Lung microvascular endothelial cell (primary cell): ENCODE data around the gene ACTR5. TPM values are rescaled to one million over a fixed set of nuclear protein-coding genes. Genes with fewer than 3 reads are reported as not detected.
"Not testable (repeated sequence)": the region's sequence is repeated elsewhere in the genome, so short reads cannot be mapped to it uniquely, and the experiment has no call there.

Experiments used
- DNase-seq, 2 donors: peaks; one replicate each; pipeline versions ENCODE4 v3.0.0 to v3.0.0-alpha.2; 2010; ENCODE audit warnings: low read depth in 2 of 2
- total RNA-seq: library from RNA; depleted of rRNA; stranded (reverse); fragments of >200 nt; gene quantifications from 2 replicates; pipeline ENCODE4 v1.2.1, GENCODE V29; 2014

Gene ACTR5
- total RNA-seq, 1 donor from 2014 or later: 4.8 TPM

DNA sequence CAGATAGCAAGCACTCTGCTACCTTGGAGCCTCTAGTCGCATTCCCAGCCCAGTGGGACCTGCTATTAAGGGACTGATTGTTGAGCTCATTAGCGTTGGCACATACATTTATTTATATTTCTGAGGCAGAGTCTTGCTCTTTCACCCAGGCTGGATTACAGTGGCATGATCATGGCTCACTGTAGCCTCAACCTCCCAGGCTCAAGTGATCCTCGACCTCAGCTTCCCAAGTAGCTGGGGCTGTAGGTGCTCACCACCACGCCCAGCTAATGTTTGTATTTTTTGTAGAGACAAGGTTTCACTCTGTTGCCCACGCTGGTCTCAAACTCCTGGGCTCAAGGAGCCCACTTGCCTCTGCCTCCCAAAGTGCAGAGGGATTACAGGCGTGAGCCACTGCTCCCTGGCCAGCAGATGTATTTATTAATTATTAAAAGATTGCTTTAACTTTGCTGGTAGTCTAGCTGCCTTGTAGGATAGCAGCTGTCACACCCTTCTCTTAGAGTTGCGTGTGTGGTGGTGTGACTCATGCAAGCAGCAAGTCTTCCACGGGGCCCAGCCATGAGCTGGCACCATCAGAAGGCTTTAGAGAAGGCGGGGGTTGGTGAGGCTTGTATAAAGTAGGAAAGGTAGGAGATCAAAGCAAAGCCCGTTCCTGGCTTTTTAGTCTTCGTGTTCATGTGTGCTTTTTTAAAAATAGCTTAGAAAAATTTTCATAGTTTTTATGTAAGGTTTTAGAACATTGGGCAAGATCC is 16.5 kb downstream of the ACTR5 start:
- peak; percentile 16 to 88 for DNase-seq

DNA sequence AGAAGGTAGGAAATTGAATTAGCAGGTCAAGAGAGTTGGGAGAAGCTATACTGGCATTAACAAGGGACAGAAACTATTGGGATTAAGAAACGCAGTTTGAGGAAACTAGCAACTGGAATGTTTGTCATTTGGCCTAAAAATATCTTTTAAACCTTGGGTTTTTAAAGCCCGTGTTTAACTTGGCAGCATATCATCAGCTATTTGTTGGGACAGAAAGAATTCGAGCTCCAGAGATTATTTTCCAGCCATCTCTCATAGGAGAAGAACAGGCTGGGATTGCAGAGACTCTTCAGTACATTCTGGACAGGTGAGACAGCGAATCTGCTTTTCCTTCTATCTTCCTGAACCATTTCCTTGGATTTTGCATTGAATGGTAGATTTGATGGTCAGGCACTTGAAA is 17.8 kb downstream of the ACTR5 start:
- DNase-seq: peak in 1 of 2 donors; percentile 34

DNA sequence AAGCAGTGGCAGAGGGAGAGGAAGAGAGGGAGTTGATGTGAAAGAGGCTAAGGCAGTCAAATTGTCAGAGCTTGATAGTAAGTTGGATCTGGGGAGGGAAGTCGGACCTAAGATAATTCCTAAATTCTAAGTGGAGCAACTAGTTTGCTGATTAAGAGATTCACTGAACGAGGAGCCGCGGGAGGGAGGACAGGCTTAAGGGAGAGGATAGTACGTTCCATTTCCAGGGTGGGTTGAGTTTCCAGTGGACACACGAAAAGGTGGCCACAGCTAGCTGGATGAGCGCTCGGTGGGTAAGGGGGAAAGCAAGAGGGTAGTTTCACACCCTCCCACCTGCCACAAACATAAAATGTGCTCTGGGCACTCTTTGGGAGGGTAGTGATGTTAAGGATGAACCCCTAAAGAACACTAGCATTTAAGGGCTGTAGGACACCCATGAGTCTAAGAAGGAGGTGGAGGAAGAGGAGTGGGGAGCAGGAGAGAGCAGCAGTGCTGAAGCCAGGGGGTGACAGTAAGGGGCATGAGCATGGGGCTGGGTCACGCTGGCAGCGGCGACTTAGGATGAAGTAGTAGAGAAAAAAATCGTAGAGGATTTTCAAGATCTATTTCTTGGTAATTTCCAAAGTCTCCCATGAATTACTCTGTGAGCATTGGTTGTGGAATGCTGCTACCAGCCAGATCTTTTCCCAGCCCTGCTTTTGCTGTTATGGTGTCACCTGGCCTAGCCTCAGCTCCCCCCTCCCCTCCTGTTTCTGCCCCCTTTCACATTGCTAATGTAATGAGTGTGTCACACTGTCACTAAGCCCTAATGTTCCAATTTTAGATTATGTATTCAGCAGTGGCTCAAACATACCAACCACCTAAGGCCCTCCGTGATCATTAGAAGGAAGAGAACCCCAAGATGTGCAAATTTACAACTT is 21.4 kb downstream of the ACTR5 start:
- no peak for DNase-seq

DNA sequence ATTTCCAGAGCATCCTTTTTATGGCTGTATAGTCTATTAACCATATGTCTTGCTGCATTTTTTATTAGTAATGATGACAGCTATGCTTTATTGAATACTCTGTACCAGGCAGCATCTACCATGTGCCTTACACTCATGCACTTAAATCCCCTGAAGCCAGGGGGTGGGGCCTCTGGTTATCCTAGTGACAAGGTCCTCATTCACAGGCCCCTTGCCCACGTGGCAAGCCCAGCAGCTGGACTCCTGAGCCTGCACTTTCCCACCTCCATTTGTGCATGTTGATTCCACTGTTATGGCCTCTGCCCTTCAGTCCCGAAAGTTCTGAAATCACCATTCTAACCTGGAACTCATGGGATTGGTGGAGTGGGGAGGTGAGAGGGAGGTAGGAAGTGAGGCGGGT is 22.3 kb downstream of the ACTR5 start:
- DNase-seq: no peak

DNA sequence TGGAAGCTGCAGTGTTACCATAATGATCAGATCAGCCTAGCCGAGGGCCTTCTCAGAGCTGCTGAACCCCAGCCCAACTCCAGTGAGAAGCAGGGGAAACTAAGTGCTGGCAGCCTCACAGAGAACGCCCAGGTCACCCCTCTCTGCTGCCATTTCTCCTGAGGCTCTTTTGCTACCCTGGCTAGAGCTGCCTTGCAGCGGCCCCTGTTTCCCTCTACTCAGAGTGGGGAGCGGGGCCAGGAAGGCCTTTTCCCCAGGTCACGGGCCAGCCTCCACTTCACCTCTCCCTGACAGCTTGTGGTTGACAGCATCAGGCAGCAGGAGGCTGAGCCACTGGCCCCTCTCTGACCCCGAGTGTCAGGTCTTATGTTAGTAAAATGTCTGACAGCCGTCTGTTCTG is 22.7 kb downstream of the ACTR5 start:
- DNase-seq: no peak

DNA sequence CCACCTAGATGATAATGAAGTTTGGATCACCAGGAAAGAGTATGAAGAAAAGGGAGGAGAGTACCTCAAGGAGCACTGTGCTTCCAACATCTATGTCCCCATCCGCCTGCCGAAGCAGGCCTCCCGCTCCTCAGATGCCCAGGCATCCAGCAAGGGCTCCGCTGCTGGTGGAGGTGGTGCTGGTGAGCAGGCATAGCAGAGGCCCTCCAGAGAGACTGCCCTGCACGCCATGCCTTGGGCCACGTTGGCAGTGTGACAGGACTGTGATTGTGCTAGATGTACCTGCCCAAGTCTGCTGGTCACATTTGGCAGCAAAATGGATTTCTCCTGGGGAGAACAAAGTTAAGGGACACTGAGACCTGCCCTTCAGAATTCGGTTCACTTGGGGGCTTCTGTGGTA is 23.4 kb downstream of the ACTR5 start:
- DNase-seq: no peak

DNA sequence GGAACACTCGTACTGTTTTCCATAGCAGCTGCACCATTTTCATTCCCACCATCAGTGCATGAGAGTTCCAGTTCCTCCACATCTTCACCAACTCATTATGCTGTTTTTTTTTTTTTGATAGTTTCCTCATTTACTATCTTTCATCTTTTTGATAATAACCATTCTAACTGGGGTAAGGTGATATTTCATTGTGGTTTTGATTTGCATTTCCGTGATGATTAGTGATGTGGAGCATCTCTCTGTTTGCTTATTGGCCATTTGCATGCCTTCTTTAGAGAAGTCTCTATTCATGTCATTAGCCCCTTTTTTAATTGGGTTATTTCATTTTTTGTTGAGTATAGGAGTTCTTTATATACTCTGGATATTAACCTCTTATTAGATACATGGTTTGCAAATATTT is 25.9 kb downstream of the ACTR5 start:
- no peak for DNase-seq

DNA sequence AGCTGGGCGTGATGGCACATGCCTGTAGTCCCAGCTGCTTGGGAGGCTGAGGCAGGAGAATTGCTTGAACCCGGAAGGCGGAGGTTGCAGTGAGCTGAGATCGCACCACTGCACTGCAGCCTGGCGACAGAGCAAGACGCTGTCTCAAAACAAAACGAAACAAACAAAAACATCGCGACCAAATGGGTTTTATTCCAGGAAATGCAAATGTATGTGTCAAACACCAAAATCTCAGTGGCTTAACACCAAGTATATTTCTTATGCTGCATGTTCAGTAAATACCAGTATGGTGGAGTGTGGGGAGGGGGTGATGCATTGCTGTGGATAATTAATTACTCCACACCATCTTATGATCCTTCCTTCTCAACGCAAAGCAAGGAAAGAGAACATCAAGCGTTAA is 28.1 kb downstream of the ACTR5 start:
- DNase-seq: no peak

DNA sequence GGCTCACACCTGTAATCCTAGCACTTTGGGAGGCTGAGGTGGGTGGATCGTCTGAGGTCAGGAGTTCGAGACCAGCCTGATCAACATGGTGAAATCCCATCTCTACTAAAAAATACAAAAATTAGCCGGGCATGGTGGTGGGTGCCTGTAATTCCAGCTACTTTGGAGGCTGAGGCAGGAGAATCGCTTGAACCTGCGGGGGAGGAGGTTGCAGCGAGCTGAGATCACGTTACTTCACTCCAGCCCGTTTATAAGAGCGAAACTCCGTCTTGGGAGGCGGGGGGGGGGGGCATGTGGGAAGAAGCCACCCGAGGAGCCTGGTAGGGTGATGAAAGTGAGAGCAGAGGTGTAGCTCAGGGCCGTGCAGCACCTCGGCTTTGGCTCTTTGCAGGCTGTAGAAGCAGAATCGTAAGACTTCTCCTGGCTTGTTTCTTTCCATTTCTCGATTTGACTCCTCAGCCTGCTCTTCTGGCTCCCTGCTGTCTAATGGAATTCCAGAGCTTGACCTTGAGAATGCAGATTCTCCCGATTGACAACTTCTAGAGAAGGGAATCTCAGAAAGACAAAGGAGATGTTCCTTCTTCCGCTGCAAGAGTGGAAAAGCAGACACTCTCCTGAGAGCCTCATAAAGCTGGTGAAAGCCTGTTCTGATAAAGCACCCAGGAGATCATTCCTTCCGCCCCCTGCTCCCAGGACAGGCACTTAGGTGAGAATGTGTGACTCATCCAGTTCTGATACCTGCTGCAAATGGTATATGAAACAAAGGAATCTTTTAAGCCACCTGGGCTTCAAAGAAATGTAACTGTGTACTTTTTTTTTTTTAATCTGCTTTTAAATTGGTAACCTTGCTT is 31.2 kb downstream of the ACTR5 start:
- no peak for DNase-seq

DNA sequence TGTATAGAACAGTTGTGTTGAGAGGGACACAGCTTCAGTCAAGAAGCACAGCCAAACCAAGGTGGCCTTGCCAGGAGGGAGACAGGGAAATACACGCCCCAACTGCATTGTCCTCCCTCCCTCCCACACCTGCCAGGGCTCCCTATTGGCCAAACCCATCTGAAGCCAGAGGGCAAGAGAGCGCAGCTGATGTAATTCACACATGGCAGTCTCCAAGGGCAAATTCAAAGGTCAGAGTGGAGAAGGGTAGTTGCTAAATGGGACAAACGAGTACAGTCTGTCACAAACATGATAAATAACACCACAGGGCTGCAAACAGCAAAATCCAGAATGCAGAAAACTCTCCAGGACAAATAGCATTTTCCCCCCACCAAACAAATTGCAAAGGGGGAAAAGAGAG is 34.0 kb downstream of the ACTR5 start:
- DNase-seq: no peak

DNA sequence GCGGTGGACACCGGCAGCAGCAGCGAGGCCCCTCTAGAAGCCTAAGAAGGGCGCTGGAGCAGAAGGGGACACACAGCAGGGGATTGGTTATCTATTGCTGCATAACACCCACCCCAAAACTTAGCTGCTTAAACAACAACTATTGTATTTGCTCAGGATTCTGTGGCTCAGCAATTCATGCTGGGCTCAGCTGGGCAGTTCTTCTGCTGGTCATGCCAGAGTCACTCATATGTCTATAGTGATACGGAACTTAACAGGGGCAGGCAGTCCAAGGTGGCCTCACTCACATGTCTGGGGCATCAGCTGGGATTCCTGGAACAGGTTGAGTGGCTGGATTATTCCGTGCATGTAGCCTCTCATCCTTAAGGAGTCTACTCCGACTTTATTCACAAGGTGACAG is 39.6 kb downstream of the ACTR5 start:
- no peak for DNase-seq

DNA sequence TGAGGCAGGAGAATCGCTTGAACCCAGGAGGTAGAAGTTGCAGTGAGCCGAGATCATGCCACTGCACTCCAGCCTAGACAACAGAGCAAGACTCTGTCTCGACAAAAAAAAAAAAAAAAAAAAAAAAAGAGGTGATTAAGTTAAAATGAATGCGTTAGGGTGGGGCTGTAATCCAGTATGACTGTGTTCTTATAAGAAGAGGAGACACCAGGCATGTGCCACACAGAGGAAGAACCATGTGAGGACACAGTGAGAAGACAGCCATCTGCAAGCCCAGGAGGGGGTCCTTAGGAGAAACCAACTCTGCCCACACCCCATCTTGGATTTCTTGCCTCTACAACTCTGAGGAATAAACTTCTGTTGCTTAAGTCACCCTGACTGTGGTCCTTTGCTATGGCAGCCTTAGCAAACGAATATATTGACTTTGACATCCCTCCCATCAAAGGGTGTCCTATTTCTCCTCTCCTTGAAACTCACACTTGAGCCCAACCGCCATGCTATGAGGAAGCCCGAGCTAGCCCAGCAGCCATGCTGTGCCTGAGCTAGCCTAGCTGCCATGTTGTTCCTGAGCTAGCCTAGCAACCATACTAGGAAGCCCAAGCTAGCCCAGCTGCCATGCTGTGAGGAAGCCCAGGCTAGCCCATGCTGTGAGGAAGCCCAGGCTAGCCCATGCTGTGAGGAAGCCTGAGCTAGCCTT is 41.4 kb downstream of the ACTR5 start:
- DNase-seq: no peak

DNA sequence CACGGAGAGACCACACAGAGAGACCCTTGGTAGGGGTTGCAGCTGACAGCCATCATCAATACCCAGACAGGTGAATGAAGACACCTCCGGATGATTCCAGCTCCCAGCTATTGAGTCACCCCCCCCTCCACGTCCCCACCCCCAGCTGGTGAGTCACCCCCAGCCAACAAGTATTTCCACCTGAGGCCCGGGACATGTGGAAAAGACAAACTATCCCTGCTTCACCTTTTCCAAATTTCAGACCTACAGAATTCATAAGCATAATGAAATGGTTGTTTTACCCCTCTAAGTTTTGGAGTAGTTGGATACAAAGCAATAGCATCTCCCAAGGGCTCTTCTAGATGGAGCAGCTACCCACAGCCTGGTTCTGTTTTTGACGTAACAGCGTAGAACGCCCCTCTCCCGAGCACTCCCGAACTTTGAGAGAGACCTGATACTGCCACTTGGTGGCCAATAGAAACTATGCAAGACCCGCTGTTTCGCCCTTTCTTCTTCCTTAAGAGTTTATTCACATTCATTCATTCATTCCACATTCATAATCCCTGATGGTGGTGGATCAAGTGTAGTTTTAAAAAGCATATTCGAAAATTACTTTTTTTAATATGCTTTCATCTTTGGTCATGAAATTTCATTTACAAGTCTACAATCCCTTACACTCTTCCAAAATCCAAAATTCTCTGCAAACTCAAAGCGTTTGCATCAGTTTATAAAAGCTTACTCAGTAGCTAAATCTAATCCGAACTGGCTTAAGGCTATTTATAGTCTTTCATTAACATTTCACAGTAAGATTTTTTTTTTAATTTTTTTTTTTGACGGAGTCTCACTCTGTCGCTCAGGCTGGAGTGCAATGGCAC is 42.2 kb downstream of the ACTR5 start:
- peak; percentile 63 to 74 for DNase-seq

DNA sequence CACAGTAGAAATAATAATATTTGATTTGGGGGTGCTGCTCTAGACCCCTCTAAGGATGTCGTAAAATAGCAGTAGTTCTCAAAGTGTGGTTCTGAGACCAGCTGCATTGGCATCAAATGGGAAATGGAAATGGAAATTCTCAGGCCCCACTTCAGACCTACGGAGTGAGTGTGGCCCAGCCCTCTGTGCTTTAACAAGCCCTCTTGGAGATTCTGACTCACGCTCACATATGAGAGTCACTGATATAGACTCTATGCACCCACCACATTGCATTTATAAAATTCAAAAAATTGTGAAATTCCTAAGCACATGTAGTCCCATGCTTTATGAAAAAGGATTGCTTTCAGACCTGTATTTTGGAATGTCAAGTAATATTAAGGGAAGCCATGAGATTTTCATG is 43.0 kb downstream of the ACTR5 start:
- no peak for DNase-seq

DNA sequence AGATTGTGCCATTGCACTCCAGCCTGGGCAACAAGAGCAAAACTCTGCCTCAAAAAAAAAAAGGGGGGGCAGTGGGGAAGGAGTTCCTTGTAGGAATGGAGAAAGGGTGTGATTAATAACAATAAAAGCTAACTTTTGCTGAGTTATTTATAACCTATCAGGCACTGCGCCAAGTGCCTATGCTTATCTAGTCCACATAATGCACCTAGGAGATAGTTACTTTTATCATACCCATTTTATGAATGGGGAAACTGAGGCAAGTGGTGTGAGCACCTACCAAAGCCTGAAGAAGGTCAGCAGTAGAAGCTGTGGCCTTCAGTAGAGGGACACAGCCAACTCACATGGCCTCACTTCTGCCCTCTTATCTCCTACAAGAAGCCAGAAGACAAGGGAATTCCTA is 43.7 kb downstream of the ACTR5 start:
- no peak for DNase-seq

DNA sequence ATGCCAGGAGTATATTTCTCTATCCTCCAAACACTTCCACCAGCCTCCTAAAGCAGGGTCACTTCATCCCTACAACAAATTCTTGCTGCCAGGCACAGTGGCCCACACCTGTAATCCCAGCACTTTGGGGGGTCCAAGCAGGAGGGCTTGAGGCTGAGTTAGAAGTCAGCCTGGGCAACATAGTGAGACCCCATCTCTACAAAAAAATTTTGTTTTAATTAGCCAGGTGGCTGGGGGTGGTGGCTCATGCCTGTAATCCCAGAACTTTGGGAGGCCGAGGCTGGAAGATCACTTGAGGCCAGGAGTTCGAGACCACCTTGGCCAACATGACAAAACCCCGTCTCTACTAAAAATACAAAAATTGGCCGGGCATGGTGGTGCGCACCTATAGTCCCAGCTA is 45.8 kb downstream of the ACTR5 start:
- not testable (repeated sequence) for DNase-seq

DNA sequence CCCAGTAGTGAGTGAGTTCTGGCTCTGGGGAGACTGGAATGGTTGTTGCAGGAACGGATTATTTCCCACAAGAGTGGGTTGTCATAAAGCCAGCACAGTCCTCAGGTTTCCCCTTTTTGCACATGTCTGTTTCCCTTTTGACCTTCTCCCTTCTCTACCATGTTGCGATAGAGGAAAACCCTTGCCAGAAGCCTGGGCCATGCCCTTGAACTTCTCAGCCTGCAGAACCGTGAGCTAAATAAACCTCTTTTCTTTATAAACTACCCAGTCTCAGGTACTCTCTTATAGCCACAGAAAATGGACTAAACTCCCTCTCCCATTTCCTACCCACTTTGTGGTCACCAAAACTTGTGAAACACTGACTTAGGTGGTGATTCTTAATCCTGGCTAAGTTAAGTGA is 50.0 kb downstream of the ACTR5 start:
- no peak for DNase-seq

DNA sequence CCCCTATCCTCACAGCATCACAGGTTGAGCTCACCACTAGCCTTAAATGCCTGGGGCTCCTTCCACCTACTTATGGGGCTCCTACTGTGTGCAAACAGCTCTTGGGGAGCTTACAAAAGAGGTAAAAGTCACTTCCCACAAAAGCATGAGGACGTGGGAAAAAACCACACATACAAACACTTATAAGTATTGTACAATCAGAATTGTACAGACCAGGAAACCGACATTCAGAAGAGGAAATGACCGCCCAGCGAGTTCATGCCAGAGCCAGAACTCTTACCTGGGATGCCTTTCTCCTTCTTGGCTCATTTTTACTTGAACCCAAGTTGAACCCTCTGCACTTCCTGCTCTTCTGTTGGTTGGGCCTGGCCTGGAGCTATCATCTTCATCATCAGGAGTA is 50.9 kb downstream of the ACTR5 start:
- peak; percentile 69 to 89 for DNase-seq

DNA sequence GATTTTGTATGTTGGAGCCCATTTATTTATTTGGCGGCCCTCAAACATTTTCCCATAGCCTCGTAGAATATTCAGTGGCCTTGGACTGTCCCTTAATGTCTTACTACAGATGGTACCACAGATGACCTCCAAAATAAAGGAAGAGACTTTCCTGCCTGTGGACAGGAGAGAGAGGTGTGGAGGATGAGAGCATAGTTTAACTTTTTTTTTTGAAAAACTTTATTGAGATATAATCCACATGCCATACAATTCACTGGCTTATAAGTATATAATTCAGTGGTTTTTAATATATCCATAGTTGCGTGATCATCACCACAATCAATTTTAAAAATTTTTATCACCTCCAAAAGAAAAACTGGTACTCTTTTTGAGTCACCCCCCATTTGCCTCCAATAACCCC is 52.6 kb downstream of the ACTR5 start:
- no peak for DNase-seq

DNA sequence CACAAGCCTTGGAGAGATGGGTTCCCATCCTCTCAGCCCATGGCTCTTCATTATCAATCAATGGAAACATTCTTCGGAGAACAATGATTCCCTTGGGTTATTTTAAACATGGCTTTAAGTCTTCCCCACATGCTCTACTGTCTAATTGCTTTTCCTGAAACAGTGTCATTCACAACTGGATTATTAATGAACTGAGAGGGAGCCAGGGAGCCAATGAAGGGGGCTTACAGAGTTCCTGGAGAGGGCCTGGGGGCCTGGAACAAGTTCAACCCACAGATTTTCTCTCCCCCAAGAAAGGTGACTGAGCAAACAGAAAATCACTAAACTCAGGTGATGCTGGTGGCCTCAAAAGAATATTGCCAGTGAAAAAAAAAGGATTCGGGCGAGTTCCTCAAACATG is 56.0 kb downstream of the ACTR5 start:
- no peak for DNase-seq
